ENCODE data around the gene NUTM1. TPM values are rescaled to one million over a fixed set of nuclear protein-coding genes. Genes with fewer than 3 reads are reported as not detected.

NUTM1 gene
- total and polyA plus RNA-seq, 2 of the 13 experiments (the other 11 are each of a cell fraction or from before 2014, with no cell fraction given) = not detected

- no peak overlapping the region for H3K4me3 ChIP-seq (replicated peaks in 1 of 3; ENCODE audit: insufficient read depth in 1 of 3, low read depth in 2 of 3, low read length in 3 of 3)
- no peaks in the 10 kb centered on the region for H3K9me3 ChIP-seq (ENCODE audit: low read length)
- intact Hi-C loops (cut with micrococcal nuclease; ENCODE audit: unreplicated experiment) (no loop called here), in situ Hi-C loops (cut with HindIII; ENCODE audit: extremely low pct_ligation_motif_present, low pct_unique_long_range_greater_than_20kb) (loop anchor here (25.0 kb wide), 1 partner anchor 293 kb away; no protein-coding TSS in a partner anchor)
- H3K4me2 ChIP-seq (ENCODE audit: low read depth, low read length) = no peak overlapping the region
- CTCF ChIA-PET (ENCODE audit: low intra/inter-chr PET ratio, low total read pairs) = no interaction called here
- POLR2A ChIA-PET = no interaction called here
- no peak for FAIRE-seq
- no peaks in the 10 kb centered on the region for H4K20me1 ChIP-seq (ENCODE audit: insufficient read depth, low read length)
- peaks cover 0 to 4% of the 10 kb centered on the region in 2 experiments; a peak in 1 of 5 replicates for H3K27me3 ChIP-seq (ENCODE audit: control insufficient read depth in 1 of 2, insufficient read depth in 2 of 2, low read length in 2 of 2)
- no peak overlapping the region for H3K9ac ChIP-seq (ENCODE audit: insufficient read depth, low read depth, low read length)
- H3K36me3 ChIP-seq (replicated peaks in 1 of 2; ENCODE audit: control insufficient read depth in 1 of 2, insufficient read depth in 2 of 2, low read length in 2 of 2) = peaks cover 0 to 6% of the 10 kb centered on the region in 2 experiments; a peak in 2 of 5 replicates
- H2AFZ ChIP-seq (ENCODE audit: low read length) = no peak overlapping the region
- no TSS peak for BruUV-seq (replicated peaks)
- ATAC-seq = no peak
- WGBS (ENCODE audit: low lambda C conversion rate) = 78% methylated on average over 6 of the region's 9 CpGs
- TF ChIP-seq TP53 (CRISPR knock-in tag; conservative IDR thresholded peaks at IDR 0.05) = no peak
- TF ChIP-seq ZNF674 (CRISPR knock-in tag; IDR thresholded peaks at IDR 0.05; ENCODE audit: low read depth) = no peak
- TF ChIP-seq, protein P1, sequence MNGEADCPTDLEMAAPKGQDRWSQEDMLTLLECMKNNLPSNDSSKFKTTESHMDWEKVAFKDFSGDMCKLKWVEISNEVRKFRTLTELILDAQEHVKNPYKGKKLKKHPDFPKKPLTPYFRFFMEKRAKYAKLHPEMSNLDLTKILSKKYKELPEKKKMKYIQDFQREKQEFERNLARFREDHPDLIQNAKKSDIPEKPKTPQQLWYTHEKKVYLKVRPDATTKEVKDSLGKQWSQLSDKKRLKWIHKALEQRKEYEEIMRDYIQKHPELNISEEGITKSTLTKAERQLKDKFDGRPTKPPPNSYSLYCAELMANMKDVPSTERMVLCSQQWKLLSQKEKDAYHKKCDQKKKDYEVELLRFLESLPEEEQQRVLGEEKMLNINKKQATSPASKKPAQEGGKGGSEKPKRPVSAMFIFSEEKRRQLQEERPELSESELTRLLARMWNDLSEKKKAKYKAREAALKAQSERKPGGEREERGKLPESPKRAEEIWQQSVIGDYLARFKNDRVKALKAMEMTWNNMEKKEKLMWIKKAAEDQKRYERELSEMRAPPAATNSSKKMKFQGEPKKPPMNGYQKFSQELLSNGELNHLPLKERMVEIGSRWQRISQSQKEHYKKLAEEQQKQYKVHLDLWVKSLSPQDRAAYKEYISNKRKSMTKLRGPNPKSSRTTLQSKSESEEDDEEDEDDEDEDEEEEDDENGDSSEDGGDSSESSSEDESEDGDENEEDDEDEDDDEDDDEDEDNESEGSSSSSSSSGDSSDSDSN (CRISPR knock-in tag; IDR thresholded peaks at IDR 0.05) = no peak
- TF ChIP-seq RBAK (CRISPR knock-in tag; IDR thresholded peaks at IDR 0.05) = no peak
- no peak for TF ChIP-seq ZNF75D (CRISPR knock-in tag; IDR thresholded peaks at IDR 0.05; ENCODE audit: borderline replicate concordance)
- TF ChIP-seq SRSF9 (IDR thresholded peaks at IDR 0.05; ENCODE audit: borderline replicate concordance, insufficient read depth, low read depth, low read length, poor library complexity, severe bottlenecking) = no peak
- TF ChIP-seq PBX3 (CRISPR knock-in tag; IDR thresholded peaks at IDR 0.05; ENCODE audit: borderline replicate concordance) = no peak
- no peak for TF ChIP-seq ZNF597 (CRISPR knock-in tag; IDR thresholded peaks at IDR 0.05)
- no peak for TF ChIP-seq TOPORS (CRISPR knock-in tag; IDR thresholded peaks at IDR 0.05)
- DNase-seq (ENCODE audit: low spot score) = no peak
- H3K79me2 ChIP-seq (ENCODE audit: insufficient read depth, low read length) = no peaks in the 10 kb centered on the region
- no peak overlapping the region for H3K27ac ChIP-seq (ENCODE audit: extremely low read length, insufficient read depth, low read length)
- H3K4me1 ChIP-seq (ENCODE audit: insufficient read depth, low read length) = no peaks in the 10 kb centered on the region
These were observed 12.1 kb downstream of the NUTM1 start for GRCh38 chr15:34355241-34355640.
